Thyroid gland (tissue), 4 donors: Measurements from ENCODE around the gene RPL36. TPM values are rescaled to one million over a fixed set of nuclear protein-coding genes. Genes with fewer than 3 reads are reported as not detected.
"Not testable (repeated sequence)": the region's sequence is repeated elsewhere in the genome, so short reads cannot be mapped to it uniquely, and the experiment has no call there.

Experiments used
- DNase-seq, 2 donors: peaks; one replicate each; pipeline ENCODE4 v3.0.0-alpha.2; 2019
- H3K27ac ChIP-seq, 3 donors: fragments of 200-600 bp; sonication (generic); 1 replicate in 2 of 3; 2 replicates in 1 of 3; pipeline ENCODE4 v1.5.1; 2016 to 2019; ENCODE audit warnings: mild to moderate bottlenecking in 1 of 3, moderate library complexity in 1 of 3
- H3K27me3 ChIP-seq: fragments of 200-600 bp; sonication (generic); one replicate; pipeline ENCODE4 v1.5.1; 2019
- H3K36me3 ChIP-seq, 2 donors: fragments of 200-600 bp; sonication (generic); one replicate each; pipeline ENCODE4 v1.5.1; 2016 to 2019
- H3K4me1 ChIP-seq, 2 donors: fragments of 200-600 bp; sonication (generic); one replicate each; pipeline ENCODE4 v1.5.1; 2017 to 2019
- H3K4me3 ChIP-seq, 3 donors: fragments of 200-600 bp; sonication (generic); replicated peaks in 1 of 3; 1 replicate in 2 of 3; 2 replicates in 1 of 3; pipeline ENCODE4 v1.5.1; 2016; ENCODE audit warnings: mild to moderate bottlenecking in 1 of 3
- H3K9me3 ChIP-seq: fragments of 200-600 bp; sonication (generic); one replicate; pipeline ENCODE4 v1.5.1; 2017
- CTCF ChIP-seq, 6 experiments: fragments of 200-600 bp in 3 of 6; fragments of 450-650 bp in 3 of 6; sonication (generic) in 3 of 6; IDR thresholded peaks; one replicate each; pipeline ENCODE4 v1.5.1; 2016 to 2019; ENCODE audit warnings: antibody characterized with exemption in 6 of 6, mild to moderate bottlenecking in 2 of 6, inconsistent platforms in 1 of 6, moderate library complexity in 1 of 6
- POLR2A ChIP-seq, 2 donors: fragments of 450-650 bp; IDR thresholded peaks; one replicate each; pipeline ENCODE4 v1.6.1; 2017; ENCODE audit warnings: antibody characterized with exemption in 2 of 2, mild to moderate bottlenecking in 2 of 2, moderate library complexity in 1 of 2
- WGBS, 2 donors: methylation state at CpG; one replicate each; pipeline ENCODE4 v1.1.5; 2017; 5-methylcytosine and 5-hydroxymethylcytosine counted together
- intact Hi-C: fragments of 100-400 bp; cut with DNase I; formaldehyde crosslinking; loops from one replicate; pipeline ENCODE4 v1.15.1; 2023
- total RNA-seq, 4 donors: library from RNA; depleted of rRNA; stranded (reverse); fragments of >200 nt; gene quantifications; one replicate each; pipeline ENCODE4 v1.2.3, GENCODE V29; 2016

Gene RPL36
- total RNA-seq, 4 donors from 2014 or later, result 313 to 561 (median 386) TPM

DNA sequence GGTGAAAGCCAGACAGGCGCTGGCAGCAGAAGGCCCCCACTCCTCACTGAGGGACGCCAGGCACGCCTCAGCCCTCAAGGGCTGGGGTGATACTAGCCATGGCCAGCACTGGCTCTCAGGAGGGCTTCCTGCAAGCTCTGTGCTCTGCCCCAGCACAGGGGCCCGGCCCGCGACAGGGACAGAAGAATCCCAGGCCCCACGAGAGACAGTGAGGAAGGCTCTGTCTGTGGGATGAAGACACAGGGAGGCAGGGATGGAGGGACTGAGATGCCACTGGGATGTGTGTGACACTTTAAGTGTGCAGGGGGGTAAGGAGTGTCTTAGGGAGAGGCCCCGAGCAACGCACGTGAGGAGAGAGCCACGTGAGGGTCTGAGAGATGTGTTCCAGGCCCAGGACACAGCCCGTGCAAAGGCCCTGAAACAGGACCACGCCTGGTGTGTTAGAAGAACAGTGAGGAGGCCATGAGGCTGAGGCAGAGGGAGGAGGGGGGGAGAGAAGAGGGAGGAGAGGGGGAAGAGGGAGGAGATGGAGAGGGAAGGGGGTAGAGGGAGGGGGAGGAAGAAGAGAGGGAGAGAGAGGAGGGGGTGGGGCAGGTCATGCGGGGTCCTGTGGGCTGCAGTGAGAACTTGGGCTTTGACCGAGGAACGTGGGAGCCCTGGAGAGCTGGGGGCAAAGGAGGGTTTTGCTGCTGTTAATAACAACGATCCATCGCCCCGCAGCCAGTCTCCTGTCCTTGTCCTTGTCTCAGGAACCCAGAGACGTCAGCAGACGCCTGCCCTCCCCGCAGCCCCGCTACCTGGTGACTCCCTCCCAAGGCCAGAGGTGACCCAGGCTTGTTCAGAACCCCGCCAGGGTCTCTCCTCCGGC is 7.2 kb downstream of the RPL36 start:
- no peaks in the 10 kb centered on the region for H3K27me3 ChIP-seq
- H3K4me1 ChIP-seq, result no peaks in the 10 kb centered on the region
- H3K36me3 ChIP-seq, result peaks cover 50 to 68% of the 10 kb centered on the region in 2 donors
- H3K9me3 ChIP-seq, result no peaks in the 10 kb centered on the region
- H3K4me3 ChIP-seq, result no peak overlapping the region
- TF ChIP-seq CTCF (IDR thresholded peaks at IDR 0.05) (no peak), POLR2A (IDR thresholded peaks at IDR 0.05) (no peak)
- H3K27ac ChIP-seq, result no peak overlapping the region
- DNase-seq, result no peak
- intact Hi-C loops, result loop anchor here (10.0 kb wide), 1 partner anchor 72 kb away; the partner anchor contains the start of genes SAFB and SAFB2
- 86 to 89% methylated on average over 22 to 23 of the region's 25 CpGs for WGBS, 2 donors

GRCh38 chr19:5697890-5698634 is 8.0 kb downstream of the RPL36 start:
- Histone ChIP-seq H3K36me3 (peaks cover 44 to 61% of the 10 kb centered on the region in 2 donors), H3K4me3 (no peak overlapping the region), H3K27ac (no peak overlapping the region), H3K9me3 (no peaks in the 10 kb centered on the region), H3K27me3 (no peaks in the 10 kb centered on the region), H3K4me1 (no peaks in the 10 kb centered on the region)
- intact Hi-C loops, result loop anchor here (10.0 kb wide), 1 partner anchor 73 kb away; the partner anchor contains the start of genes SAFB and SAFB2
- no peak for TF ChIP-seq CTCF (IDR thresholded peaks at IDR 0.05)
- no peak for TF ChIP-seq POLR2A (IDR thresholded peaks at IDR 0.05)
- no peak for DNase-seq
- 86% methylated on average over 18 to 28 of the region's 30 CpGs for WGBS, 2 donors

DNA sequence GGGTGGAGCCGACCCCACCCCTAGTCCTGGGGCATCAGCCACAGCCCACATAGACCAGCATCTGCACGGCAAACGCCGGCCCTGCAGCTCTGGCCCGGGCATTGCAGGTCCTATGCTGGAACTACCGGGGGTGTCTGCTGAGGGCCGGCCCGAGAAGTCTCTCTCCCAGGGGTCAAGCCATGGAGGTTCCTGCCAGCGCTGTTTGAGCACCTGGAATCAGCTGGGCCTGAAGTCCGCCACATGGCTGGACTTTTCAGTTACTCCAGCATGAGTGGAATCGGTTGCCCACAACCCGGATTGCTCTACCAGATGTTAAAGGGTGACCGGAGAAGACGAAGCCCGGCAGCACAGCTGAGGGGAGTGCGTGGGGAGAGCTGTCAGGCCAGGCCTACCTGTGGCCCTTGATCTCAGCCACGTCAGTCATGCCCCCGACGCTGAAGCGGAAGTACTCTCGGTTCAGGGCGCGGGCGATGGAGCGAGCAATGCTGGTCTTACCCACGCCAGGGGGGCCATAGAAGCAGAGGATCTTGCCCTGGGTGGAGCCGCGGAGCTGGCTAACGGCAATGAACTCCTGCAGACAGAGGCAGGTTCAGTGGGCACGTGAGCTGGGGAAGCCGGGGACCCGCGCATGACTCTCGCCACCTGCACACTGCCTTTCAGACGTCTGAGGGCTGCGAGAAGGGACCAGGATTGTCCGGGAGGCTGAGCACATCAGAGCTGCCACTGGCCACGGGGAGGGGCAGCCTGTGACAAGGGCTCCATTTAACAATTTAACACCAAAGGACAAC is 8.7 kb downstream of the RPL36 start:
- Histone ChIP-seq H3K9me3 (no peaks in the 10 kb centered on the region), H3K36me3 (peaks cover 45 to 61% of the 10 kb centered on the region in 2 donors), H3K4me1 (no peaks in the 10 kb centered on the region), H3K27ac (no peak overlapping the region), H3K4me3 (no peak overlapping the region), H3K27me3 (no peaks in the 10 kb centered on the region)
- TF ChIP-seq POLR2A (IDR thresholded peaks at IDR 0.05), result no peak
- TF ChIP-seq CTCF (IDR thresholded peaks at IDR 0.05), result no peak
- intact Hi-C loops, result loop anchor here (10.0 kb wide), 1 partner anchor 74 kb away; the partner anchor contains the start of genes SAFB and SAFB2
- 95% methylated on average over 29 to 32 of the region's 38 CpGs for WGBS, 2 donors
- no peak for DNase-seq

GRCh38 chr19:5700455-5701092 is 10.5 kb downstream of the RPL36 start:
- Histone ChIP-seq H3K36me3 (peaks cover 37 to 58% of the 10 kb centered on the region in 2 donors), H3K27ac (no peak overlapping the region), H3K27me3 (no peaks in the 10 kb centered on the region), H3K4me1 (no peaks in the 10 kb centered on the region), H3K9me3 (no peaks in the 10 kb centered on the region), H3K4me3 (no peak overlapping the region)
- no peak for DNase-seq
- intact Hi-C loops, result no loop called here
- 96 to 97% methylated on average over 9 to 16 of the region's 22 CpGs for WGBS, 2 donors
- no peak for TF ChIP-seq CTCF (IDR thresholded peaks at IDR 0.05)
- no peak for TF ChIP-seq POLR2A (IDR thresholded peaks at IDR 0.05)

- H3K27ac ChIP-seq, intact Hi-C loops, H3K4me1 ChIP-seq, H3K4me3 ChIP-seq, H3K27me3 ChIP-seq, DNase-seq, H3K9me3 ChIP-seq: not testable (repeated sequence)
- WGBS, 2 donors, result 100% methylated on average over 2 of the region's 28 CpGs; no CpG with 5 or more reads in 1 of the 2 donors
- peaks cover 40 to 61% of the 10 kb centered on the region in 2 donors for H3K36me3 ChIP-seq
Measured at GRCh38 chr19:5702053-5702410, 11.9 kb downstream of the RPL36 start.
